ENCODE data around the gene KCNH1. TPM values are rescaled to one million over a fixed set of nuclear protein-coding genes. Genes with fewer than 3 reads are reported as not detected.

Gene KCNH1
- polyA plus RNA-seq, 1 donor from 2014 or later, result 3.9 TPM

- Histone ChIP-seq H3K79me2 (replicated peaks; ENCODE audit: insufficient read depth, low read length) (no peaks in the 10 kb centered on the region), H2AFZ (ENCODE audit: low read depth, low read length) (no peak overlapping the region), H3K9ac (ENCODE audit: low read length) (no peak overlapping the region), H3K27me3 (ENCODE audit: insufficient read depth, low read depth, low read length) (no peaks in the 10 kb centered on the region), H3K9me3 (ENCODE audit: low read length) (no peaks in the 10 kb centered on the region), H3K27ac (ENCODE audit: low read length) (no peak overlapping the region), H3K9me2 (ENCODE audit: insufficient read depth, low read length) (no peaks in the 10 kb centered on the region), H3K36me3 (ENCODE audit: insufficient read depth, low read length) (no peaks in the 10 kb centered on the region), H4K20me1 (ENCODE audit: insufficient read depth) (no peaks in the 10 kb centered on the region), H3F3A (ENCODE audit: insufficient read depth, low read length, poor library complexity, severe bottlenecking) (no peaks in the 10 kb centered on the region), H3K4me3 (ENCODE audit: low read length) (no peak overlapping the region), H3K4me2 (ENCODE audit: low read length) (no peak overlapping the region)
- no peak for TF ChIP-seq TAF1 (IDR thresholded peaks at IDR 0.05; ENCODE audit: low read depth)
- no peak for TF ChIP-seq RAD21 (conservative IDR thresholded peaks at IDR 0.05)
- TF ChIP-seq EP300 (conservative IDR thresholded peaks at IDR 0.05; ENCODE audit: poor library complexity, severe bottlenecking), result no peak
- TF ChIP-seq MXI1 (conservative IDR thresholded peaks at IDR 0.05; ENCODE audit: poor library complexity, severe bottlenecking), result no peak
- TF ChIP-seq REST (IDR thresholded peaks at IDR 0.05; ENCODE audit: borderline replicate concordance), result no peak
- no peak for TF ChIP-seq SMC3 (conservative IDR thresholded peaks at IDR 0.05; ENCODE audit: poor library complexity)
- TF ChIP-seq EZH2 (IDR thresholded peaks at IDR 0.05; ENCODE audit: borderline replicate concordance, insufficient read depth, low read length, poor library complexity, severe bottlenecking), result no peak
- TF ChIP-seq CTCF (IDR thresholded peaks at IDR 0.05; ENCODE audit: poor library complexity, severe bottlenecking), result no peak
- TF ChIP-seq POLR2AphosphoS5 (IDR thresholded peaks at IDR 0.05), result no peak
These were observed 311.7 kb downstream of the KCNH1 start for GRCh38 chr1:210822241-210822640.

GRCh38 chr1:210821615-210822014 is 312.3 kb downstream of the KCNH1 start:
- H3F3A ChIP-seq (ENCODE audit: insufficient read depth, low read length, poor library complexity, severe bottlenecking), result no peaks in the 10 kb centered on the region
- TF ChIP-seq REST (IDR thresholded peaks at IDR 0.05; ENCODE audit: borderline replicate concordance) (no peak), MXI1 (conservative IDR thresholded peaks at IDR 0.05; ENCODE audit: poor library complexity, severe bottlenecking) (no peak), SMC3 (conservative IDR thresholded peaks at IDR 0.05; ENCODE audit: poor library complexity) (no peak), CTCF (IDR thresholded peaks at IDR 0.05; ENCODE audit: poor library complexity, severe bottlenecking) (no peak)

More at GRCh38 chr1:210821615-210822014, 312.3 kb downstream of the KCNH1 start:
- no peak overlapping the region for H3K4me3 ChIP-seq (ENCODE audit: low read length)
- no peaks in the 10 kb centered on the region for H3K36me3 ChIP-seq (ENCODE audit: insufficient read depth, low read length)
- H2AFZ ChIP-seq (ENCODE audit: low read depth, low read length), result no peak overlapping the region
- H3K27ac ChIP-seq (ENCODE audit: low read length), result no peak overlapping the region
- H3K4me2 ChIP-seq (ENCODE audit: low read length), result no peak overlapping the region
- H3K9me2 ChIP-seq (ENCODE audit: insufficient read depth, low read length), result no peaks in the 10 kb centered on the region
- H4K20me1 ChIP-seq (ENCODE audit: insufficient read depth), result no peaks in the 10 kb centered on the region
- no peaks in the 10 kb centered on the region for H3K9me3 ChIP-seq (ENCODE audit: low read length)
- no peak overlapping the region for H3K9ac ChIP-seq (ENCODE audit: low read length)
- no peaks in the 10 kb centered on the region for H3K27me3 ChIP-seq (ENCODE audit: insufficient read depth, low read depth, low read length)
- no peaks in the 10 kb centered on the region for H3K79me2 ChIP-seq (replicated peaks; ENCODE audit: insufficient read depth, low read length)

All from neural cell (in vitro differentiated cells).